ENCODE results near the gene BRI3BP.
A peak's percentile ranks its signal among the peaks of the same experiment; 100 is the strongest.

The BRI3BP gene

DNA sequence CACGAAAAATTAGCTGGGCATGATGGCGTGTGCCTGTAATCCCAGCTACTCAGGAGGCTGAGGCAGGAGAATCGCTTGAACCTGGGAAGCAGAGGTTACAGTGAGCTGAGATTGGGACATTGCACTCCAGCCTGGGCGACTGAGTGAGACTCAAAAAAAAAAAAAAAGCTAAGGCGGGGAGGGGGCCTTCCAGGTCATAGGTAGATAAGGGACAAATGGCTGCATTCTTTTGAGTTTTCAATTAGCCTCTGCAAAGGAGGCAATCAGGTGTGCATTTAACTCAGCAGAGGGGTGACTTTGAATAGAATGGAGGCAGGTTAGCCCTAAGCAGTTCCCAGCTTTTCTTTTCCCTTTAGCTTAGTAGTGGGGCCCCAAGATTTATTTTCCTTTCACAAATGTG is 71.0 kb downstream of the BRI3BP start:
- TF ChIP-seq, protein P1, sequence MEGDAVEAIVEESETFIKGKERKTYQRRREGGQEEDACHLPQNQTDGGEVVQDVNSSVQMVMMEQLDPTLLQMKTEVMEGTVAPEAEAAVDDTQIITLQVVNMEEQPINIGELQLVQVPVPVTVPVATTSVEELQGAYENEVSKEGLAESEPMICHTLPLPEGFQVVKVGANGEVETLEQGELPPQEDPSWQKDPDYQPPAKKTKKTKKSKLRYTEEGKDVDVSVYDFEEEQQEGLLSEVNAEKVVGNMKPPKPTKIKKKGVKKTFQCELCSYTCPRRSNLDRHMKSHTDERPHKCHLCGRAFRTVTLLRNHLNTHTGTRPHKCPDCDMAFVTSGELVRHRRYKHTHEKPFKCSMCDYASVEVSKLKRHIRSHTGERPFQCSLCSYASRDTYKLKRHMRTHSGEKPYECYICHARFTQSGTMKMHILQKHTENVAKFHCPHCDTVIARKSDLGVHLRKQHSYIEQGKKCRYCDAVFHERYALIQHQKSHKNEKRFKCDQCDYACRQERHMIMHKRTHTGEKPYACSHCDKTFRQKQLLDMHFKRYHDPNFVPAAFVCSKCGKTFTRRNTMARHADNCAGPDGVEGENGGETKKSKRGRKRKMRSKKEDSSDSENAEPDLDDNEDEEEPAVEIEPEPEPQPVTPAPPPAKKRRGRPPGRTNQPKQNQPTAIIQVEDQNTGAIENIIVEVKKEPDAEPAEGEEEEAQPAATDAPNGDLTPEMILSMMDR (IDR thresholded peaks at IDR 0.05; ENCODE audit: insufficient read depth, low read depth, low read length, missing control alignments) = no peak
- DNase-seq (ENCODE audit: low read depth) = no peak
- peak overlapping the region; percentile 97; the same call in 1 of the 2 replicates for H3K4me3 ChIP-seq (ENCODE audit: low read depth, low read length)

- peak; percentile 85 for DNase-seq (ENCODE audit: low read depth)
- TF ChIP-seq, protein P1 (IDR thresholded peaks at IDR 0.05; ENCODE audit: insufficient read depth, low read depth, low read length, missing control alignments) = no peak
These were observed 71.8 kb downstream of the BRI3BP start, which contains the start of gene AACS for GRCh38 chr12:125065021-125065918. AACS (plus strand) TSS chr12:125065435; CDS start chr12:125065585, 150 bp downstream.

DNA sequence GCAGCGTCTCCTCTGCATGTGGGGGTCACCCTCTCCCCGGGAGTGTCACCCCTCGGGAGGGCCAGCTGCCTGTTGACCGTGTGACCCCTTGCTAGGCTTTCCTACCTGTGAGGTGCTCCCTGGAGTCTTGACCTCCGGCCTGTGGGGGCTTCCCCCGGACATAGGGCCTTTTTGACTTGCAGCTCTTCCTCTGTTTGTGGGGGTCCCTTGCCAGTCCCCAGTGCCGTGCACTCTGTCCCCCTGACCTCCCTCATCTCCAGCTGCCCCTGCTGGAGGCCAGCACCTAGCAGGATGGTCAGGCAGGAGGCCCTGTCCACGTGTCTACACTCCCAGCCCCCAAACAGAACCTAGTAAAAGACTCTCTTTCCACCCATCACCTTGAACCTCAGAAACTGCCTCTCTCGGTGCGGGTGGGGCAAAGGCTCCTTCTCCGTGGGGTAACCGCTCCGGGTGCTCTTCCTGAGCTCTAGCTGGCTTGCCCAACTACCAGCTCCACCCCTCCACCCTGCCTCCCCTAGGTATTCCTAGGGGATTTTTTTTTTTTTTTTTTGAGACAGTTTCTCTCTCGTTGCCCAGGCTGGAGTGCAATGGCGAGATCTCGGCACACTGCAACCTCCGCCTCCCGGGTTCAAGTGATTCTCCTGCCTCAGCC is 72.6 kb downstream of the BRI3BP start:
- no peak for DNase-seq (ENCODE audit: low read depth)
- TF ChIP-seq, protein P1 (IDR thresholded peaks at IDR 0.05; ENCODE audit: insufficient read depth, low read depth, low read length, missing control alignments) = no peak
- peak overlapping the region; percentile 97 for H3K4me3 ChIP-seq (ENCODE audit: low read depth, low read length)

More at GRCh38 chr12:125065021-125065918, 71.8 kb downstream of the BRI3BP start, which contains the start of gene AACS:
- peak within 1 kb of the TSS; percentile 97 for H3K4me3 ChIP-seq (ENCODE audit: low read depth, low read length)

DNA sequence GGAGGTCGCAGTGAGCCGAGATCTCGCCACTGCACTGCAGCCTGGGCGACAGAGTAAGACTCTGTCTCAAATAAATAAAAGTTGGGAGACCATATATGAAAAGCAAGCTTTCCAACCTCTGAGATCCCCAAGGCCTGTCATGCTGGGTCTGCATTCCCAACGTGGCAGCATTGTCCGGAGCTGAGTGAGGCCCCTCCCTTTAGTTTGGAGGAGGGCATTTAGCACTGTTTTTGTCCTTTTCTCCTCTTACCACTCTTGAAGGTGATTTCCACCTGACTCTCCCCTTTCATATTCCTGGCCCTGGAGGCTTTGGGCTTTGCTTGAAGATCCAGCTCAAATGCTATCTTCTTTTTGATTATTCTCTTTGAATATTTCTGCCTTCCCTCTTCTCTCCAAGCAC is 74.9 kb downstream of the BRI3BP start:
- no peak for DNase-seq (ENCODE audit: low read depth)
- TF ChIP-seq, protein P1 (IDR thresholded peaks at IDR 0.05; ENCODE audit: insufficient read depth, low read depth, low read length, missing control alignments) = no peak
- no peak overlapping the region for H3K4me3 ChIP-seq (ENCODE audit: low read depth, low read length)

DNA sequence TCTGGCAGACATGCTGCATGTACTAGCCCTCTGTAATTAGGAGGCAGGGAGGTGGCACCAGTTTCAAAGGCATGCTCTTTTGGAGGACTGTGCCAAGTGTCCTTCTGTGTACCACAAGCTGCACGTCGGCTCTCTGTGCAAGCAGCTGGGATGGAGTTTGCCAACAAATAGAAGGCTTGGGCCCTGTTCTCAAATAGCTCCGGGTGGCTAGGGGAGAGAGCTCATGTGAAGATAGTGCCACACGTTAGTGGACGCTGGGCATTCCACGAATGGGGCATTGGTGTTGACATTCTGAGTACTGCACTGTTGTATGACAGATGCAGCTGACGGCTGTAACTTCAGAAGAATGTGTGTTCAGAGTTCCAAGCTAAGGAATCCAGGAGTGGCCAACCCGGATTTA is 76.2 kb downstream of the BRI3BP start:
- TF ChIP-seq, protein P1 (IDR thresholded peaks at IDR 0.05; ENCODE audit: insufficient read depth, low read depth, low read length, missing control alignments) = no peak
- H3K4me3 ChIP-seq (ENCODE audit: low read depth, low read length) = no peak overlapping the region
- DNase-seq (ENCODE audit: low read depth) = no peak

- TF ChIP-seq, protein P1 (IDR thresholded peaks at IDR 0.05; ENCODE audit: insufficient read depth, low read depth, low read length, missing control alignments) = no peak
- H3K4me3 ChIP-seq (ENCODE audit: low read depth, low read length) = no peak overlapping the region
- no peak for DNase-seq (ENCODE audit: low read depth)
These were observed 76.7 kb downstream of the BRI3BP start for GRCh38 chr12:125070112-125070511.
